HepG2 (cell line): Measurements from ENCODE around the gene CPXM1. TPM values are rescaled to one million over a fixed set of nuclear protein-coding genes. Genes with fewer than 3 reads are reported as not detected.
A peak's percentile ranks its signal among the peaks of the same experiment; 100 is the strongest.

Experiments
- BCL6 ChIP-seq: IDR thresholded peaks from 2 replicates; pipeline ENCODE4 v1.6.1; 2016; ENCODE audit warnings: missing genetic modification reagents, missing compliant biosample characterization
- ELF3 ChIP-seq: IDR thresholded peaks from 2 replicates; pipeline ENCODE4 v1.6.1; 2016; ENCODE audit warnings: missing genetic modification reagents, missing compliant biosample characterization
- FLYWCH1 ChIP-seq: sonication (generic); formaldehyde crosslinking; IDR thresholded peaks from 2 replicates; pipeline ENCODE4 v1.8.1; 2023; ENCODE audit warnings: mild to moderate bottlenecking, missing genetic modification reagents
- MZF1 ChIP-seq: sonication (generic); formaldehyde crosslinking; IDR thresholded peaks from 2 replicates; pipeline ENCODE4 v1.8.1; 2023; ENCODE audit warnings: mild to moderate bottlenecking, missing genetic modification reagents, borderline replicate concordance
- PRPF4 ChIP-seq: fragments of 200-400 bp; formaldehyde crosslinking; IDR thresholded peaks from 2 replicates; pipeline ENCODE4 v1.6.1; 2016; ENCODE audit warnings: low read length, low read depth; ENCODE audit not compliant: poor library complexity, severe bottlenecking
- SOX6 ChIP-seq, 2 experiments: fragments of 450-650 bp in 1 of 2; sonication (generic) in 1 of 2; formaldehyde crosslinking in 1 of 2; IDR thresholded peaks; 2 replicates each; pipeline versions ENCODE4 v1.4.0 to v1.6.1; 2017 to 2020; ENCODE audit warnings: antibody characterized with exemption in 1 of 2, mild to moderate bottlenecking in 1 of 2, missing genetic modification reagents in 1 of 2
- STAT5B ChIP-seq: sonication (generic); formaldehyde crosslinking; IDR thresholded peaks from 2 replicates; pipeline ENCODE4 v1.4.0; 2020; ENCODE audit warnings: missing genetic modification reagents
- ZNF180 ChIP-seq: sonication (generic); formaldehyde crosslinking; IDR thresholded peaks from 2 replicates; pipeline ENCODE4 v1.4.0; 2020; ENCODE audit warnings: low read depth, missing genetic modification reagents, borderline replicate concordance
- ZNF468 ChIP-seq: sonication (generic); formaldehyde crosslinking; IDR thresholded peaks from 2 replicates; pipeline ENCODE4 v1.8.0; 2022; ENCODE audit warnings: mild to moderate bottlenecking, moderate library complexity, missing genetic modification reagents
- ZNF619 ChIP-seq: sonication (generic); formaldehyde crosslinking; IDR thresholded peaks from 2 replicates; pipeline ENCODE4 v1.4.0; 2020; ENCODE audit warnings: mild to moderate bottlenecking, missing genetic modification reagents
- ZNF720 ChIP-seq: sonication (generic); formaldehyde crosslinking; IDR thresholded peaks from 2 replicates; pipeline ENCODE4 v1.4.0; 2020; ENCODE audit warnings: missing genetic modification reagents
- ZNF790 ChIP-seq: sonication (generic); formaldehyde crosslinking; IDR thresholded peaks from 2 replicates; pipeline ENCODE4 v1.8.0; 2022; ENCODE audit warnings: missing genetic modification reagents, mild to moderate bottlenecking, borderline replicate concordance
- ZNF816 ChIP-seq: sonication (generic); formaldehyde crosslinking; IDR thresholded peaks from 2 replicates; pipeline ENCODE4 v1.8.0; 2022; ENCODE audit warnings: missing genetic modification reagents, mild to moderate bottlenecking, borderline replicate concordance
- ZNF841 ChIP-seq: sonication (generic); formaldehyde crosslinking; IDR thresholded peaks from 2 replicates; pipeline ENCODE4 v1.8.1; 2023; ENCODE audit warnings: missing genetic modification reagents, borderline replicate concordance
- ZSCAN31 ChIP-seq: sonication (generic); formaldehyde crosslinking; IDR thresholded peaks from 2 replicates; pipeline ENCODE4 v1.5.0; 2020; ENCODE audit warnings: low read depth, mild to moderate bottlenecking, missing genetic modification reagents
- polyA plus RNA-seq, 8 experiments: library from polyadenylated mRNA; depleted of rRNA in 3 of 8; stranded (reverse) in 7 of 8; unstranded in 1 of 8; fragments of >200 nt; fragmentation: Illumina TruSeq in 4 of 8; extraction: Trizol in 4 of 8; gene quantifications; 2 replicates each; pipeline versions ENCODE4 v1.2.1 to v1.2.3, GENCODE V29; 2011 to 2016; ENCODE audit warnings: low read depth in 4 of 8, missing spikeins in 1 of 8, mixed read lengths in 1 of 8; ENCODE audit not compliant: insufficient read depth in 1 of 8
- total RNA-seq, 5 experiments: library from RNA; depleted of rRNA; stranded (reverse); fragments of >200 nt; fragmentation: Illumina TruSeq; extraction: Trizol; gene quantifications; 2 replicates each; pipeline ENCODE4 v1.2.3, GENCODE V29; 2016; ENCODE audit warnings: low read depth in 1 of 5
- TF ChIP-seq, protein P1 (sequence below): sonication (generic); formaldehyde crosslinking; IDR thresholded peaks from 2 replicates; pipeline ENCODE4 v1.4.0; 2020; ENCODE audit warnings: mild to moderate bottlenecking, missing genetic modification reagents, borderline replicate concordance
- TF ChIP-seq, protein P2 (sequence below): sonication (generic); formaldehyde crosslinking; IDR thresholded peaks from 2 replicates; pipeline ENCODE4 v1.9.0; 2022; ENCODE audit warnings: low read depth, missing genetic modification reagents
- TF ChIP-seq, protein P3 (sequence below): sonication (generic); formaldehyde crosslinking; IDR thresholded peaks from 2 replicates; pipeline ENCODE4 v1.8.1; 2023; ENCODE audit warnings: mild to moderate bottlenecking, missing genetic modification reagents
- TF ChIP-seq, protein P4 (sequence below), 2 experiments: fragments of 450-650 bp in 1 of 2; sonication (generic) in 1 of 2; formaldehyde crosslinking; IDR thresholded peaks; 2 replicates each; pipeline versions ENCODE4 v1.5.0 to v1.8.0; 2020 to 2022; ENCODE audit warnings: mild to moderate bottlenecking in 1 of 2, missing genetic modification reagents in 1 of 2
- TF ChIP-seq, protein P5 (sequence below): sonication (generic); formaldehyde crosslinking; IDR thresholded peaks from 2 replicates; pipeline ENCODE4 v1.9.0; 2021; ENCODE audit warnings: missing genetic modification reagents, mild to moderate bottlenecking, borderline replicate concordance
- TF ChIP-seq, protein P6 (sequence below): sonication (generic); formaldehyde crosslinking; IDR thresholded peaks from 2 replicates; pipeline ENCODE4 v1.8.0; 2023; ENCODE audit warnings: mild to moderate bottlenecking, missing genetic modification reagents

Gene CPXM1
- total and polyA plus RNA-seq, 2 of the 13 experiments (the other 11 are each of a cell fraction or from before 2014, with no cell fraction given), result 0.07 TPM; not detected in 1

DNA sequence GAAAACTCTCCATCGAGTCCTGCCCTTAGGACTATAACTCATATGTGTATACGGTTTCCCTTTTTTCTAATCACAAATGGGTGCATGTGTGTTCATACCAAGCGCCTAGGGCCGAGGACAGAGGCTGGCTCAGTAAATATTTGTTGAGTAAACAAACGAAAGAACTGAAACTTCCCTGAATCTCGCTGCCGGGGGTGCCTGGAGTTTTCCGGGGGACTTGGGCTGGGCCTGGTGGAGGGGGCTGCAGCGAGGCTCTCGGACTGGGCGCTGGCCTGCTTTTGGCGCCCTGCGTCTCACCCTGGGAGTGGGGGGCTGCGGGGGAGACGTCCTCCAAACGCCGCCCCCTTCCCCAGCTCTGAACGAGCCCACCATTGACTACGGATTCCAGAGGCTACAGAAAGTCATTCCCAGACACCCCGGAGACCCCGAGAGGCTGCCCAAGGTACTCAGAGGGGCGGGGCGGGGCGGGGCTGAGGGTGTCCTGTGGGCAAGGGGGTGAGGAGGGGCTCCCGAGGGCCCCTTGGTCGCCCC, 49.0 kb downstream of the CPXM1 start (continued):
- no peak for TF ChIP-seq MZF1 (CRISPR knock-in tag)
- TF ChIP-seq, protein P1, sequence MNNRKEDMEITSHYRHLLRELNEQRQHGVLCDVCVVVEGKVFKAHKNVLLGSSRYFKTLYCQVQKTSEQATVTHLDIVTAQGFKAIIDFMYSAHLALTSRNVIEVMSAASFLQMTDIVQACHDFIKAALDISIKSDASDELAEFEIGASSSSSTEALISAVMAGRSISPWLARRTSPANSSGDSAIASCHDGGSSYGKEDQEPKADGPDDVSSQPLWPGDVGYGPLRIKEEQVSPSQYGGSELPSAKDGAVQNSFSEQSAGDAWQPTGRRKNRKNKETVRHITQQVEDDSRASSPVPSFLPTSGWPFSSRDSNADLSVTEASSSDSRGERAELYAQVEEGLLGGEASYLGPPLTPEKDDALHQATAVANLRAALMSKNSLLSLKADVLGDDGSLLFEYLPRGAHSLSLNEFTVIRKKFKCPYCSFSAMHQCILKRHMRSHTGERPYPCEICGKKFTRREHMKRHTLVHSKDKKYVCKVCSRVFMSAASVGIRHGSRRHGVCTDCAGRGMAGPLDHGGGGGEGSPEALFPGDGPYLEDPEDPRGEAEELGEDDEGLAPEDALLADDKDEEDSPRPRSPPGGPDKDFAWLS (CRISPR knock-in tag), result no peak
- TF ChIP-seq ZNF816 (CRISPR knock-in tag), result no peak
- TF ChIP-seq, protein P2, sequence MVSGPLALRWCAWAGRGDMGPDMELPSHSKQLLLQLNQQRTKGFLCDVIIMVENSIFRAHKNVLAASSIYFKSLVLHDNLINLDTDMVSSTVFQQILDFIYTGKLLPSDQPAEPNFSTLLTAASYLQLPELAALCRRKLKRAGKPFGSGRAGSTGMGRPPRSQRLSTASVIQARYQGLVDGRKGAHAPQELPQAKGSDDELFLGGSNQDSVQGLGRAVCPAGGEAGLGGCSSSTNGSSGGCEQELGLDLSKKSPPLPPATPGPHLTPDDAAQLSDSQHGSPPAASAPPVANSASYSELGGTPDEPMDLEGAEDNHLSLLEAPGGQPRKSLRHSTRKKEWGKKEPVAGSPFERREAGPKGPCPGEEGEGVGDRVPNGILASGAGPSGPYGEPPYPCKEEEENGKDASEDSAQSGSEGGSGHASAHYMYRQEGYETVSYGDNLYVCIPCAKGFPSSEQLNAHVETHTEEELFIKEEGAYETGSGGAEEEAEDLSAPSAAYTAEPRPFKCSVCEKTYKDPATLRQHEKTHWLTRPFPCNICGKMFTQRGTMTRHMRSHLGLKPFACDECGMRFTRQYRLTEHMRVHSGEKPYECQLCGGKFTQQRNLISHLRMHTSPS (CRISPR knock-in tag), result no peak
- no peak for TF ChIP-seq STAT5B
- TF ChIP-seq ZNF841 (CRISPR knock-in tag), result no peak
- TF ChIP-seq, protein P3, sequence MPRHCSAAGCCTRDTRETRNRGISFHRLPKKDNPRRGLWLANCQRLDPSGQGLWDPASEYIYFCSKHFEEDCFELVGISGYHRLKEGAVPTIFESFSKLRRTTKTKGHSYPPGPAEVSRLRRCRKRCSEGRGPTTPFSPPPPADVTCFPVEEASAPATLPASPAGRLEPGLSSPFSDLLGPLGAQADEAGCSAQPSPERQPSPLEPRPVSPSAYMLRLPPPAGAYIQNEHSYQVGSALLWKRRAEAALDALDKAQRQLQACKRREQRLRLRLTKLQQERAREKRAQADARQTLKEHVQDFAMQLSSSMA, result no peak
- no peak for TF ChIP-seq ZSCAN31 (CRISPR knock-in tag)
- TF ChIP-seq ZNF790, result no peak
- TF ChIP-seq BCL6 (CRISPR knock-in tag), result peak; percentile 69; the same call in 1 of the 2 replicates
- TF ChIP-seq ZNF180, result no peak
- TF ChIP-seq, protein P4, sequence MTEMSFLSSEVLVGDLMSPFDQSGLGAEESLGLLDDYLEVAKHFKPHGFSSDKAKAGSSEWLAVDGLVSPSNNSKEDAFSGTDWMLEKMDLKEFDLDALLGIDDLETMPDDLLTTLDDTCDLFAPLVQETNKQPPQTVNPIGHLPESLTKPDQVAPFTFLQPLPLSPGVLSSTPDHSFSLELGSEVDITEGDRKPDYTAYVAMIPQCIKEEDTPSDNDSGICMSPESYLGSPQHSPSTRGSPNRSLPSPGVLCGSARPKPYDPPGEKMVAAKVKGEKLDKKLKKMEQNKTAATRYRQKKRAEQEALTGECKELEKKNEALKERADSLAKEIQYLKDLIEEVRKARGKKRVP (CRISPR knock-in tag; IDR thresholded peaks at IDR 0.05), result no peak; a peak in 1 of 4 replicates
- no peak for TF ChIP-seq ZNF619 (CRISPR knock-in tag)
- TF ChIP-seq PRPF4, result no peak
- TF ChIP-seq ZNF468 (CRISPR knock-in tag), result no peak
- TF ChIP-seq, protein P5, sequence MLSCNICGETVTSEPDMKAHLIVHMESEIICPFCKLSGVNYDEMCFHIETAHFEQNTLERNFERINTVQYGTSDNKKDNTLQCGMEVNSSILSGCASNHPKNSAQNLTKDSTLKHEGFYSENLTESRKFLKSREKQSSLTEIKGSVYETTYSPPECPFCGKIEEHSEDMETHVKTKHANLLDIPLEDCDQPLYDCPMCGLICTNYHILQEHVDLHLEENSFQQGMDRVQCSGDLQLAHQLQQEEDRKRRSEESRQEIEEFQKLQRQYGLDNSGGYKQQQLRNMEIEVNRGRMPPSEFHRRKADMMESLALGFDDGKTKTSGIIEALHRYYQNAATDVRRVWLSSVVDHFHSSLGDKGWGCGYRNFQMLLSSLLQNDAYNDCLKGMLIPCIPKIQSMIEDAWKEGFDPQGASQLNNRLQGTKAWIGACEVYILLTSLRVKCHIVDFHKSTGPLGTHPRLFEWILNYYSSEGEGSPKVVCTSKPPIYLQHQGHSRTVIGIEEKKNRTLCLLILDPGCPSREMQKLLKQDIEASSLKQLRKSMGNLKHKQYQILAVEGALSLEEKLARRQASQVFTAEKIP (CRISPR knock-in tag), result no peak
- no peak for TF ChIP-seq SOX6 (IDR thresholded peaks at IDR 0.05)
- TF ChIP-seq SOX6 (CRISPR knock-in tag; IDR thresholded peaks at IDR 0.05), result peak; percentile 78
- no peak for TF ChIP-seq FLYWCH1
- TF ChIP-seq, protein P6, sequence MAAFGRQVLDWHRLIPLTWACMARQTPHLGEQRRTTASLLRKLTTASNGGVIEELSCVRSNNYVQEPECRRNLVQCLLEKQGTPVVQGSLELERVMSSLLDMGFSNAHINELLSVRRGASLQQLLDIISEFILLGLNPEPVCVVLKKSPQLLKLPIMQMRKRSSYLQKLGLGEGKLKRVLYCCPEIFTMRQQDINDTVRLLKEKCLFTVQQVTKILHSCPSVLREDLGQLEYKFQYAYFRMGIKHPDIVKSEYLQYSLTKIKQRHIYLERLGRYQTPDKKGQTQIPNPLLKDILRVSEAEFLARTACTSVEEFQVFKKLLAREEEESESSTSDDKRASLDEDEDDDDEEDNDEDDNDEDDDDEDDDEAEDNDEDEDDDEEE, result no peak
- peak; percentile 62 for TF ChIP-seq ELF3 (CRISPR knock-in tag)
- no peak for TF ChIP-seq ZNF720 (CRISPR knock-in tag)
